HG03521 (cell line): ENCODE results near the gene ARHGEF19.
"Not testable (repeated sequence)": the region's sequence is repeated elsewhere in the genome, so short reads cannot be mapped to it uniquely, and the experiment has no call there.

Experiments used
- ATAC-seq: cut with Tn5 transposase; IDR thresholded peaks from one replicate; pipeline ENCODE4 v1.9.1; 2021; ENCODE audit warnings: mild to moderate bottlenecking, moderate library complexity; ENCODE audit not compliant: unreplicated experiment

The ARHGEF19 gene

DNA sequence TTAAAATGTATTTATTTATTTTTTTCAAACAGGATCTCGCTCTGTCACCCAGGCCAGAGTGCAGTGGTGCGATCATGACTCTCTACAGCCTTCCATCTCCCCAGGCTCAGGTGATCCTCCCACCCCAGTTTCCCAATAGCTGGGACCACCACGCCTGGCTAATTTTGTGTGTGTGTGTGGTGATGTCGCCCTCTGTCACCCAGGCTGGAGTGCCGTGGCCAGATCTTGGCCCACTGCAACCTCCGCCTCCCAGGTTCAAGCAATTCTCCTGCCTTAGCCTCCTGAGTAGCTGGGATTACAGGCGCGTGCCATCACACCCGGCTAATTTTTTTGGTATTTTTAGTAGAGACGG, 44.3 kb downstream of the ARHGEF19 start:
- ATAC-seq: not testable (repeated sequence)

DNA sequence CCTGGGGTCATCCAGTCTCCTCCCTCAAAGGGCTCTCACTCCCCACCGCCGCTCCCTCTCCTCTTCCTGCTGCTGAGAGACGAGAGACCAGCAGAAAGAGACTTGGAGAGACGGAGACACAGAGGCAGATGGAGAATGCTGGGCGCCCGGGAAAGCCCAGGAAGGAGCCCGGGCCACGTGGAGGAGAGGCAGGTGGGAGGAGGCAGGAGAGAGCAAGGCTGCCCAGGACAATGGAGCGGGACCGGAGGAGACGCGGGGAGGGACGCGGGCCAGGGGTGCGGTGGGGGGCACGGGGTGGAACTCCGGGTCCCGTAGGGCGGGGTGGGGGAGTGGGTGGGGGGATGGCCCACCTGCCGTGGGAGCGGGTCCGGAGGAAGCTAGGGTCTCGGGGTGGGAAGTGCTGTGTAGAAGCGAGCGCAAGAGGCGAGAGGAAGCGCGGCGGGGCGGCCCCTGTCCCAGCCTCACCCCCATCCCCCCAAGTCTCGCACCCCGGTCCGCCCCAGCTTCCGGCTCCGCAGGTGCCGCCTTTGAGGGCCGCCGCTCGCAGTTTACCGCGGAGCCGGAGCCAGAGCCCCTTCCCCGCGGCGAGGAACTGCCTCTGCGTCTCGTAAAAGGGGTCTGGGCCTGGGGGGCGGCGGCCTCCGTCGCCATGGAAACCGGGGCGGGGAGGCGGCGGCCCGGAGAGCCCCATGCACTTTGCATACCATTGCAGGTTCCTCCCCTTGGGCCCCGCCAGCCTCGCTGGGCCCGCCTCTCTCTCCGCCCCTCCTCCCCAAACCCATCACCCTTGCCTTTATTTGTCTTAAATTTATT, 44.9 kb downstream of the ARHGEF19 start:
- ATAC-seq: peak; percentile 48

DNA sequence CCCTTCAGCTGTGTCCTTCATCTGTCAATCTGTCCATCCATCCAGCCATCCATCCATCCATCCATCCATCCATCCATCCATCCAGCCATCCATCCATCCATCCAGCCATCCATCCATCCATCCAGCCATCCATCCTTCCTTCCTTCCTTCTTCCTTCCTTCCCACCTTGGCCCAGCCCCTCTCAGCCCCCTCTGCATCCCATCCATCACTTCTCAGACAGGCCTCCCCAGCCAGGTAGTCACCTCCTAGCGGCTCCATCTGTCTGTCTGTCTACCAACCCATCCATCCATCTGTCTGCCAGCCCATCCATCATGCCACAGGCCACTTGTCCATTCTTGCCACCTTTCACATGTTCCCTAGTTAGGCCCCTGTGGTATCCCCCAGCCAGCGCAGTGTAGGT, 46.3 kb downstream of the ARHGEF19 start:
- no peak for ATAC-seq

DNA sequence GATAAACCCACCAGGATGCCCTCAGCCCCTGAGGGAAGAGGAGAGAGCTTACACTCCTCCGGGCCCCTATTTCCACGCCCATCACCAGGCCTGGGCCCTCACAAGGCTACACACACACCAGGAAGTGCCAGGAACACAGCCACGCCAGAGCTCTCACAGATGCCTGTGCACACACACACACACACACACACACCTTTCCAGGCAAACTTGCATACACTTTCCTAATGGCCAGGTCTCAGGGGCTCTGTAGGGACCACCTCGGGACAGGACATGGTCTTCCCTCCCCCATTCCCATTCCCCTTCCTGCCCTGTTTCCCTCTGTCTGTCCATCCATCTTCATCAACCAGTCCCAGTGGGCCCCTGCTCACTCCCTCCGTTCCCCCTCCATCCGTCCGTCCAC, 46.9 kb downstream of the ARHGEF19 start:
- ATAC-seq: no peak

DNA sequence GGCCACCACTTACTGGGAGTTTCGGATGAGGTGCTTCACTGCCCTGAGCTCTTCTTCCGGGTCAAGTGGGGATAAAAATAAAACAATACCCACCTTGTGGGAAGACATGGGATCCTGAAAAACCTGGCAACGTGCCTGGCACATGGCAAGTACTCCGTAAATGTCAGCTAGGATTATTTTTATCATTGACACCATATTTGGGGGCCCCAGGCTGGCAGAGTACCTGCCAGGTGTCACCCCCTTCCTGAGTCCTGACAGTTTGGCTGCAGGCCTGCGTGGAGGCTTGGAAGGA, 47.4 kb downstream of the ARHGEF19 start:
- no peak for ATAC-seq

DNA sequence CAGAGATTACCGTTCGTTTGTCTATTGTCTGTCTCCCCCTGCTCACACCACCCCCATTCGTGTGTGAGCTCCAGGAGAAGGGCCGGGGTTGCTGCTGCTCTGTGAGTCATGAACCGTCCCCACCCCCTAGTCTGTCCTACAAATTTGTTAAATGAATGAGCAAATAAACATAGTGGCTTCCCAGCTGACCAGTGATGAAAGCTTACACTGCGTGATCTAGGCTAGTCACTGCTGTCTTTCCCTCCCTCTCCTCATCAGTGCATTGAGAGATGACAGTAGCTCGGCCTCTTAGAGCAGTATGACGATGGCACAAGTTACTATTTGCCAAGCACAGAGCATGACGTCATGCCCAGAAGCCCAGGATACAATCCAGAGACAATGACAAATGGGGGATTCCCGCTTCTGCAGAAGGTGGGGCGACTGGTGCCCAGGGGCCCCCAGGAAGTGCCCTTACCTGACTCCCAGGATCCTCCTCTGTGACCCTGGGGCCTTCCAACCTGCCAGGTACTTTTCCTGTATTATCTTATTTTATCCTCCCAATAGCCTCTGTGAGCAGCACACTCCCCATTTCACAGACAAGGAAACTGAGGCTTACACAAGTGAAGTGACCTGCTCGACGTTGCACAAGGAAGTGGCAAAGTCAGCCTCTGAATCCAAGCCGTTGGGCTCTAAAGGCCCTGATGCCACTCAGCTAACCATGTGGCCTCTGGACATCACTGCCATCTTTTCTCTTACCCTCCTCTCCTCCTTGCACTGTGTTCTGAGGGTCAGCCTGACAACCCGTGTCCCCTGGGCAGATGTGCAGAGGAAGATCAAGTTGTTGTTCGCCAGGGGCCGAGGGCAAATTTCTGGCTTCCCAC, 48.0 kb downstream of the ARHGEF19 start:
- no peak for ATAC-seq

DNA sequence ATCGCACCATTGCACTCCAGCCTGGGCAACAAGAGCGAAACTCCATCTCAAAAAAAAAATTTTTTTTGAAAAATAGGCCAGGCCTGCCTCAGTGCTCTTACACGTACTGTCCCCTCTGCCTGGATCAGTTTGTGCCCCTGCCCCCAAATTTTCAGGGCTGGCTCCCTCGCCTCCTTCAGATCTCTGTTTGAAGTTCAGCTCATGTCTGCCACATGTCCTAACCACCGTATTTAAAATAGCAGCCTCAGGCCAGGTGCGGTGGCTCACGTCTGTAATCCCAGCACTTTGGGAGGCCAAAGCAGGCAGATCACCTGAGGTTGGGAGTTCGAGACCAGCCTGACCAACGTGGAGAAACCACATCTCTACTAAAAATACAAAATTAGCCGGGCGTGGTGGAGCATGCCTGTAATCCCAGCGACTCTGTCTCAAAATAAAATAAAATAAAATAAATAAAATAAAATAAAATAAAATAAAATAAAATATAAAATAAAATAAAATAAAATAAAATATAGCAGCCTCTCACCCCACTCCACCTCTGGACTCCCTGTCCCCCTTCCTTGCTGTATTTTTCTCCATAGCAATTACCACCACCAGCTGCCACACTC, 48.7 kb downstream of the ARHGEF19 start:
- not testable (repeated sequence) for ATAC-seq

DNA sequence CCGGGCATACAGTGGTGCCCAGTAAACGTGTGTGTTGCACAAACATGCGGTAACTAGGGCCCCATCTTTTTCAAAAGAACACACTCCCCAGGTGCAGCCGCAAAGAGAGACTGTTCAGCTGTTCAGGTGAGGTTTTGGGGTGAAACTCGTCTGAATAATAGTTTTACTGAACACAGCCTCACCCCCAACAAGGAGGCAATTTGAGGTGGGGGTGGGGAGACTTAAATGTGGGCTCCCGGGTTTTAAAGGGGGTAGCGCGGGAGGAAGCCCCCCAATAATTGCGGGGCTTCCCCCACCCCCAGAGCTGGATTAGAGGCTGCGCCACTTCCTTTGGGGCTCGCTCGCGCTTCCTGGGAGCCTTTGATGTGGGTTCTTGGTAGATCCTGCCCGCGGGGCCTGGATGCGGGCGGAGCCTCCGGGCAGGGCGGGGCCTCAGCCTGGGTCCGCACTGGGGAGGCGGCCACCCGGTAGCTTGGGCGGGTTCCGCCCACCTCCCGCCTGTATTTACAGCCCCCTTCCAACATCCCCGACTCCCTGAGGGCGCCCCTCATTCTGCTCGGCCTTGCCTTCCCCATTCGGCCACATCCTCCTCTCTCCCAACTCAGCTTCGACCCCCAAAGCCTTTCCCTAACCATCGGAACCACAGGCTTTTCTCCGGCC, 50.2 kb downstream of the ARHGEF19 start:
- ATAC-seq: no peak

DNA sequence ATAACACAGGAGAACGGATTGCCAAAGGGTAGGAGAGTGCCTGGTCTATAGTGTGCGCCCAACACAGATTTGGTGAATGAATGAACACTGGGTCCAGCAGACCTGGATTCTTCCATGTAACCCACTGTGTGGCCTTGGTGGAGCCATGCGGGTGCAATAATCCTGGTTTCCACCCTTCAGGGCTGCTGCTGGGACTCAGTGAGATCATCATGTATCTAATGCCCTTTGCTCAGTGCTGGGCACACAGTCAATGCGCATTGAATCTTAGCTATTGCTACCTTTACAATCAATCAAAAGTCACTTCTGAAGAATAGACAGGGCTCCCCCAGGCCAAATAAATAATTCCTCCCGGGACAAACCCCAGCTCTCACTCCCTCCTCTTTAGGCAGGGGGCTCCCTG, 50.7 kb downstream of the ARHGEF19 start:
- no peak for ATAC-seq

DNA sequence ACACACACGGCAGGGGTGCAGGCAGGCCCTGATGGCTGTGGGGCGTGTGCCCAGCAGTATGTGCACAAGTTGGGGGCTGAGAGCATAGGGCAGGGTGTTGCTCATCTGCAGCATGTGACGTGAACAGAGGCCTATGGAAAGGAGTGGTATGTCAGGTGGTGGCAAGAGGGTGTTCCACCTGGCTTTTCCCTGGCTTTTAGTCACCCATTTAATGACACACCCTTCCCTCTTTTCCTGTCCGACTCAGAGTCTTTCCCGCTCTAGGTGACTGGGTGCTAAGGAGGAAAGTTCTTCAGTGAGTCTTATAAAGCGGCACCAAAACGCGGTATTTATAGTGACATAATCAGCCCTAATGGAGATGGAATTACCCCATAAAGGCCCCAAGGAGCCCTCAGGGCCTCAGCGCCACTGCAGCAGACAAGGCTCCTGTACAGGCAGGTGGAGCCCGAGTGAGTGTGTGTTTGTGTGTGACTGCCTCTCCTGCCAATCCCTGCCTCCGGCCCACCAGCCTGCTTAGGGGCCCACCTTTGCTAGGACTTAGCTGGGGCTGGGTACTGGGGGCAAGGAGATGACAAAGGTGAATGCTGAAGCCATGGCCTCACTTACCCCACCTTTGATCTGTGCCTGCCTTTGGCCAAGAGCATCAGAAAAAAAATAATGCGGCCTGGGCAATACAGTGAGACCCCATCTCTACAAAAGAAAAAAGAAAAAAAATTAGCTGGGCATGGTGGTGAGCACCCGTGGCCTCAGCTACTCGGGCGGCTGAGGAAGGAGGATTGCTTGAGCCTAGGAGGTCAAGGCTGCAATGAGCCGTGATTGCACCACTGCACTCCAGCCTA, 53.2 kb downstream of the ARHGEF19 start:
- no peak for ATAC-seq

DNA sequence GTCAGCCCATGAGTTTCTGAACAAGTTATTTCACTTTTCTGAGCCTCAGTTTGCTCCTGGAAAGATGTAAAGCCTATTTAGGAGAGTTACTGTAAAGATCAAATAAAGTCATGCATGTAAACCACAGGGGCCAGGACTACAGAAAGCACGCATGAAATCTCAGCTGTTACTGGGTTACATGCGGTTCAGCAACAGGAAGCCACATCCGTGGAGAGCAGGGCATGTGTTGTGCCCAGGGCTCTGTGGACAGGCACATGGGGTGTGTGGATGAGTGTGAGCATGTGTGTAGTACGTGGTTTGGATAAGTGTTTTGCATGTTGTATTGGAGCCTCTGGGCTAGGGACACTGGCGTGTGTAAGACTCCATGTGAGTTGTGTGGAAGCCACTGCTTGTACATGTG, 54.4 kb downstream of the ARHGEF19 start:
- no peak for ATAC-seq

DNA sequence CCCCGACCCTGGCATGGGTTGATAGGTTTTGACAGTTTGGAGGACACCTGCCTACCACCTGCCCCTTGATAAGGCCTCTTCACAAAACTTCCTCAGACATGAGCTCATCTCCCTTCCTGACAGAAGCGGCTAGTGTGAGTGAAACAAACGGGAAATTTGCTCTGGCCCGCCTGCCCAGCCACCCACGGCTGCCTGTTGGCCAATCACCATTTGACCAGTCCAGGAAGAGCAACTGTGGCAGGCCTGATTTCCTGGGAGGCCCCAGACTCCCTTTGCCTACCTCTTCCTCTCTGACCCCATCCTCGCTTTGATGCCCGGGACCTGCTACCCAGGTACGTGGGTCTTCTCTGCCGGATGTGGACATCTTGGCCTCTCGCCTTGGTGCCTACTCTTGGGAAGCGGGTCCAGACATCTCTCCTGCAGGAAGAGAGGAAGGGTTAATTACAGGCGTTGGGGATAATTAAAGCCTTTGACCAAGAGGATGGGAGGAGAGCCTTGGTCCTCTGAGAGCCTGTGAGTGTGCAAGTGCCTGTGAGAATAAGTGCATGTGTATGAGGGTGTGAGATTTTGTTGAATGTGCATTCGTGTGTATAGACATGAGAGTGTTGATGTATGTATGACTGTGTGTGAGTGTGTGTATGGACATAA, 55.5 kb downstream of the ARHGEF19 start:
- ATAC-seq: no peak

DNA sequence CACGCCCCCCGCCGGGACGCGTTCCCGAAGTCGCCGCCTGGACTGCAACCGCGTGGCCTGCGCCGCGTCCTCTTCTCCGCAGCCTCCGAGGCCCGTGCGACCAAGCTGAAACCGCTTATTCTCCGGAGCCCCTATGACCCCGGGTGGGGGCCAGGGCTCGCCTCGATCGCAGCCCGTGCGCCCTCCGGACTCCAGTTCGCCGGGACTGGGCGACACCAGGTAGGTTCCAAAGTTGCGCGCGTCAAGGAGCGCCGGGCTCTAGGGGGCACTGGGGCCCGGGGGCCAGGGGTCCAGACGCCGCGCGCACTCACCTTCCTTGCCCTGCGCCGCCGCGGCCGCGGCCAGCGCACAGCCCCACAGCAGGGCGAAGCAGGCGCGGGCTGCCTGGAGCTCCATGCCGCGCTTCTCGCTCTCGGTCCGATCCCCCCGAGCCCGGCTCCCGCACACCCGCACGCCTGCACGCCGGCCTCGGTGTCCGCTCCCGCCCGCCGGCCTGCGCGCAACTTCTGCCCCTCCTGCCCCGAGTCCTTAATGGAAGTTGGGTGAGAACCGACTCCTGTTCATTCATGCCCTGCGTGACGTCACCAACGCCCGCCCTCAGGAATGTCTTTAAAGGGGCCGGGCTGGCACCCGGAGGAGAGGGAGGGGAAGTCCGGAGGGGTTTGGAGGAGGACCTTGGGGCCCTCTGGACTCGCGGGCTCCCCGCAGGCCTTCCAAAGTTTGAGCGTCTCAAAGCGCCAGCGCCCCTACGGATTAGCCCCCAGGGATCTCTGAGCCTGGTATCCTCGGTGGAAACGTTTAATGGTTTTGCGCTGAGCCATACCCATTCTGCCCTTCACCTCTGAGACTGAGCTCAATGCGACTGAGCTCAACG, 56.7 kb downstream of the ARHGEF19 start, which contains the start of gene EPHA2:
EPHA2 (minus strand) TSS at position 533 of the 874 bp plus-strand sequence; CDS start at position 396, 137 bp downstream.
- ATAC-seq: no peak

DNA sequence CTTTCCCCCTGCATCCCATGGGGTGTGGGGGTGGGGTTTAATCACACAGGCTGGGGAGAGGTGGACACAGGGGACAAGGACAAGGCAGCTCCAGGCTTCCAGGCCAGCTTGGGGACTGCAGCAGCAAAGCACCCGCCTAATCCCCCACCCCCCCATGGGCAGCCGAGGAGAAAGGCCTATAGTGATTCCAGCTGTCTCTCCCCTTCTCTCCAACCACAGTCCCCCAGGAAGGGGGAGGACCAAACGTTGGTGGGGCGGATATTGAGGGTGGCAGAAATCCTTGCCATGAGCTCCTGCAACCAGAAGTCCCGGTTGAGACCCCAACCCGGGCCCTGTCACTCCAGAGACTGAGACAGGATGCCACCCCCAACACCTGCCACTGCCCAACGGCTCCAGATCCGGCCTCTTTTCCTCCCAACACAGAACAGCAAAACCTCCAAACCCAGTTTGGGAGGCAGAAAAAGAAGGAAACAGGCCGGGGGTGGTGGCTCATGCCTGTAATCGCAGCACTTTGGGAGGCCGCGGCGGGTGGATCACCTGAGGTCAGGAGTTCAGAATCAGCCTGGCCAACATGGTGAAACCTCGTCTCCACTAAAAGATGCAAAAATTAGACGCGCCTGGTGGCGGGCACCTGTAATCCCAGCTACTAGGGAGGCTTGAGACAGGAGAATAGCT, 58.3 kb downstream of the ARHGEF19 start:
- ATAC-seq: no peak

DNA sequence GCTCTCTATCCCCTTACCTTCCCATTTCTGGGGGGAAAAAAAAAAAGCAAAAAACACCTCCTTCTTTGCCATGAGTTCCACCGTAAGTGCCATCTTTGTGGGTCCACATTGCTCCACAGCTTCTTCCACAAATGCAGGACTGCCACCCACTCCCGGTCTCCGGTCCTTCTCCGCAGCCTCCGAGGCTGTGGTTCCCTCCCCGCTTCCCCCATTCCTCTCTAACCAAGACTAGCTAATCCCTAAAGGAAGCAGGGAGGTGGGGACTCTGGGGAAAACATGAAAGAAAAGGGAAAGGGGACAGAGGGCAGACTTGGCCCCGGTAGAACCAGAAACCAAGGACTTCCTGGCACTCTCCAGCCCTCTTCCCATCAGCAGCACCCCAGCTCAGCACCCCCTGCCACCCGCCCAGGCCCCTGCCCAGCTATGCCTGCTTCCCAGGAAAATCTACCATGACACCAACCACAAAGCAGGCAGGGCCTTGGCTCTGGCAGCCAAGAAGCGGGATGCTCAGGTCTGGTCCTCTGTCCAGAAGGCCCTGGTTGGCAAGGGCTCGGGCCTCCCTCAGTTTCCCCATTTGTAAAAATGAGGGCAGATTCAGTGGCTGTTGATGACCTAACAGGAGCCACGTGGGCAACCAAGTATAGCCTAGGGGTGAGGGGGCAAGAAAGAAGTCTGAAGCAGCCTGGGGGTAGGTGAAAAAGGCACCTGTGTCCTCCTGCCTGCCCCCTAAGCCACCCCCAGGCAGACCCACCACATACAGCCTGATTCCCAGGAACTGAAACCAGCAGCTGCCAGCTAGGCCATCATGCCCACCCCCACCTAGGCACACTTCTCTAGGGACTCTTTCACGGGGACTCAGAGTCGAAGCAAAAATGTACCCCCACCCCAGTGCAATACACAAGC, 59.1 kb downstream of the ARHGEF19 start:
- ATAC-seq: no peak

DNA sequence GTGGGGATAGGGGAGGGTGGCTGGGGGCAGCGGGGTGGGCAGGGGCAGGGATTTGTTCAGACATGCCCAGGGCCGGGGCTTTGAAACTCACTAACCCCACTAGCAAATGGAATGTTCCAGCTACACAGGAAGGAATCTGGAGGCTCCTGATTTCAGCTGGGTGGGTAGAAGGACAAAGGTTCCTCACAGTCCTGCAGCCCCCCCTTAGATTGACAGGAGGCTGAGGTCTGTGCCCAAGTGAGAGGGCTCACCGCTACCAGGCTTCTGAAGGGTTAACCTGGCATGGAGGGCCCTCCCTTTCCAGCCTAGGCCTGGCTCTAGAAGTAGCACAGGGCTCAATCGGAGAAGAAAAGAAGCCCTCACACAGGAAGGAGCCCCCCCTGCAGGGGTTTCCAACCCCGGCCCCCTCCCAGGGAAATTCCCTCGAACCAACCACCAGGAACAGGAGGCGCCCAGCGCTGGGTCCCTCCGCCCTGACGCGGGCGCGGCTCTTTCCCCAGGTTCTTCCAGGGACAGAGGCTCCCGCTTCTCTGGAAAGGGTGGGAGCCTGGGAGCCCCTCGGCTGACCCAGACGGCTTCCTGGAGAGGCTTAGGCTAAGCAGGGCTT, 59.9 kb downstream of the ARHGEF19 start:
- ATAC-seq: no peak

DNA sequence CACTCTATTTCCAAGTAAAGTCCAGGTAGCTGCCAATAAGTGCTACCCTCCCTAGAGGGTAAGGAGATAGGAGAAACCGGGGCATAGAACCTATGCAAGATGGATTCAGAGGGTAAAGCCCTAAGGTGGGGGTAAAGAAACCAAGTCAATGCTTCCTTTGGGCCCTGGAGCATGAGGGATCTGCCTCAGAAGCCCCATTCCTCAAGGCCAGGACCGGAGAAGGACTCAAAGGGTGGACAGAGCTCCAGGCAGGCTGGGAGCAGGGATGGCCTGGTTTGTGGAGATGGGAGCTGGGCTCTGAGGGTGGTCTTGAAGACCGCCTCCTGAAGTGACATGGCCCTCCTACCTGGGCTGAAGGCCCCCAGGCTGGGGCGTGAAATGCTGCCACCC, 60.5 kb downstream of the ARHGEF19 start:
- no peak for ATAC-seq
